KBM-7 (cell line): ENCODE data around the gene DDX10.
A peak's percentile ranks its signal among the peaks of the same experiment; 100 is the strongest.

Experiments
- DNase-seq: peaks from one replicate; pipeline ENCODE4 v3.0.0-alpha.2; 2015
- in situ Hi-C: fragments of 300-500 bp; cut with MboI; formaldehyde crosslinking; loops from 2 replicates; pipeline ENCODE4 v1.14.3; 2020; ENCODE audit warnings: low sequenced_read_pairs, low pct_unique_long_range_greater_than_20kb, mixed read lengths

DDX10 gene

DNA sequence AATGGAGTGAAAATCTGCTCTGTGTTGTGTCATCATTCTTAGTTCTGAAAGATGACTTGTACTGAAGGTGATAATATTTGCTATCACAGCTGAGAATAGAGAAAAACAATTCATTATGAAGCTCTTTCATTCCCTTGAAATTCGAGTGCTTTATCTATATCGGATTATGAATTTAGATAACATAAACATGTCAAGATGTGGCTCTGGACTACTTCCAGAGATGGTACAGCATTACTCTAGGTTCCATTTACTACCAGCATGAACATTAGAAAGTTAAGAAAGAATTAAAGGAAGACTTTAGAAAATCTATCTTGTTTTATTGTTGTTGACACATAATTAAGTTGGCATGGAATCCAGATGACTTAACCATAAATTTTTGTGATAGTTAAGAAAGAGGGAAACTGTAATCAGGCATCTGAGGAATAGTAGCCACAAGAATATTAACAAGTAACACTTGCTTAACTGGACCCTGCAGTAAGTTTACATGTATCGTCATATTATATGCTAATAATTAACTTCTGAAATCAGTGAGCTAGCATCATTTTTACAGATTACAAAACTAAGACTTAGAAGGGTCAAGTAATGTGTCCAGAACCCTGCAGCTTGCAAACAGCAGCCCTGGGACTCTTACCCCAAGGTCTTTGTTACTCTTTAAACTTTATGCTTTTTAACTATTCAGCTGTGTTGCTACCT lies 182.6 kb downstream of the DDX10 start:
- in situ Hi-C loops, result no loop called here
- DNase-seq, result no peak

DNA sequence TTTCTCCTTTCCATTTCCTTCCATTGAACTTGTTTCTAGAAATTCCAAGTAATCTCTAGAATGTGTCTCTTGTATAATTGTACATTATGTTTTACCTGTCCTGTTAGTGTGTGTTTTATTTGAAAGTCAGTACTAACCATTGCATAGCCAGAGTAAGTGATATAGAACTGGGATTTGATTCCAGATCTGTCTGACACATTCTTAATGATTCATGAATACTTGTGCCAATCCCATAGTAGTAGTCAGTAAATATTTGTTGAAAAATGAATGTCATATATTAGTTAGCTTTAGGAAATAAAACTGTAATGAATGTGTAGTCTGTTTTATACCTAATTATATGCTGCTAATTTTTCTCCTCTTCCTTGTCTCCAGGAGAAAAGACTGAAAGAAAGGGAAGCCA lies 186.9 kb downstream of the DDX10 start:
- DNase-seq, result no peak
- in situ Hi-C loops, result no loop called here

DNA sequence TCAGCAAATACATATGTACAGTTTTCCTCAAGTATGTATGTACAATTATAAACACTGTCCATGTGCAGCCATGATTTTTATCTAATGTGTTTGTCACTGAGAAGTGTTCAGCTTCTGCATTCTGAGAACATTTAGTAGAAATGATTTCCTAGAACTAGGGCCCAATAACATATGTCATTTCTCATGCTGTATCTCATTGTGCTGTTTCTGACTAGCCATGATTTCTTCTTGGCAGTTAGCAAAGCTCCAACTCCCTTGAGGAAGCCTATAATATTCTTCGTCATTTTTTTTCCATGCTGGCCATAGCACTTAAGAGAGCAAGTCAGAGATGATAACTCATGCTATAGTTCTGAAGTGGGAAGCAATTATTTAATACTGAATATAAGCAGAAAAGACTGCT lies 187.8 kb downstream of the DDX10 start:
- DNase-seq, result peak; percentile 14
- in situ Hi-C loops, result no loop called here

DNA sequence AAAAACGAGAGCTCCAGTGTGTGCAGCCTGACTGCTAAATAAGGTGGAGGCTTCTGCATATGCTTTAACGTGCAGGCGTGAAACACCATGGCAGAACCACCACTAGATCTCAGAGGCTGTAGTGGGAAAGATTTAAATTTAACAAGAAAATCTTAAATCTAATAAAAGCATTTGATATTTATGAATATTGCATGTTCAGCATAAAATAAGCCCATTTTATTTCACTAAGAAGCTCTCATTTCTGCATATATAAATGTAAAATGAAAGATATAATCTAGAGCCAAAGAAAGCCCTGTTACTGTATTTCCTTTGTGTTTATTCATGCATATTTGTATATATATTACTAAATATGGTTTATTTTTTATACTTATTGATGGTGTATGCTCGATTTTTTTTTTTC lies 188.3 kb downstream of the DDX10 start:
- in situ Hi-C loops, result no loop called here
- DNase-seq, result no peak

DNA sequence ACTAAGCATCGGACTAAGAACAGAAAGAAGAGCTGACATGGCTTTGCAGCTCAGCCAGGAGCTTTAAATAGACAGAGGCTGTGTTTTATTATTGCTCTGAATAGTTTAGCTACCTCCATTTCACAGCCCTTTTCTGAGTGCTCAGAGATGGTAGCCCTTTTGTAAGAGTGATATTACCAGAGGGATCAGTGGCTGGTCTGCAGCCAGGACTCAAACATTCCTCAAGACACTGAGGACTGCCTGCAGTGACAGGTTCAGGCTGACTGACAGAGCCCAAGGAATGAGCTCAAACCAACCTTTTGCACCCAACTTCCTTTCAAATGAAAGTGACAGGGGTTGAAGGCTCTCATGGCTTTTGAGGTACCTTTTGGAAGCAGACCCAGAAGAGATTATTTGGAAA lies 189.0 kb downstream of the DDX10 start:
- in situ Hi-C loops, result no loop called here
- no peak for DNase-seq

DNA sequence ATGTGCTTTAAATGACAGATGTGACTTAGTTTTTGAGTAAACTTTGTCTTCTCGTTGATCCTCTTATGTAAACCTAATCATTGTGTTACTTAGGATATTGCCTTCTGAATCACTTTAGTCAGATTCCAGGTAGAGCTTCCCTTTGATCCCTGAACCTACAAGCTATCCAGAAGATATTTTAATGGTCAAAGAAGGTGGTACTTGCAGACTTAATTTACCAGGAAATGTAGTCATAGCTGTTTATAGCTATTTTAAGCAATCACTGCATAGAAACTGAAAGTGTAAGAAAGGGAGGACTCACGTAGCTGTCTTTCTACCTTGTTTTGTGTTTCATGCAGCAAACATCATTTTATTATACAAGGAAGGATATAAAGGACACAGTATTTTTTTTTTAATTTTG lies 189.5 kb downstream of the DDX10 start:
- in situ Hi-C loops, result no loop called here
- no peak for DNase-seq

DNA sequence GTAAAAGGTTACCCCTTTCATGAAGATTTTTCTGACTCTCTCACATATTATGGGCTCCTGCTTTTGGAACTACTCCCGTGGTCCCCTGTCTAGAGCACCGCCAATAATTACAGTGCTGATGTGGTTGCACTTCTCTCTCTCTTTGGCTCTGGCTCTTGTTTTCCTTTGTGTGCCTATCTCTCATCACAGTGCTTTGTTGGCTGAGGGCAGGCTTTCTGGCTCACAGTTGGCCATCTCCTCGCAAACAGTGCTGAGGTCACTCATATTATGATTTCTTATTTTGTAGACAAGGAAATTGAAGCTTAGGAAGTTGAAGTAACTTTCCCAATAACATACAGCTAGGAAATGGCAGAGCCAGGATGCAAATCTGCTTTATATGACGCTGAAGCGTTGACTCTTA lies 192.5 kb downstream of the DDX10 start:
- no peak for DNase-seq
- in situ Hi-C loops, result no loop called here

DNA sequence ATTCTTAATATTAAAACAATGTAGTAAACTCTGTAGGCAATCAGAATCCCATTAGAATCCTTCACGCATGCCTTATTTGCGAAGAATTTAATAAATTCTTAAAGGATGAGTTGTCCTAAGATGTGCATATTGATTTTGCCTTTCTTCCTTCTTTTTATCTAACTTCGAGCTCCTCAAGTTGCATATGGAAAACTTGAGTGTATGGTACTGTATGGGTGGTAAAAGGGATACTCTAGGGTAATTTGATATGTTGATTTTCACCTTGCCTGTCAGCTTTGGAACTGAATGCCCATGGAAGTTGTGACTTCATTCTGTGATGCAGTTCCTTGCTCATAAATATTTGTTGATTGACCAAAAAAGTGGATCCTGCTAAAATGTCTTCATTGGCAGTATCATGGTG lies 193.8 kb downstream of the DDX10 start:
- in situ Hi-C loops, result no loop called here
- DNase-seq, result no peak

DNA sequence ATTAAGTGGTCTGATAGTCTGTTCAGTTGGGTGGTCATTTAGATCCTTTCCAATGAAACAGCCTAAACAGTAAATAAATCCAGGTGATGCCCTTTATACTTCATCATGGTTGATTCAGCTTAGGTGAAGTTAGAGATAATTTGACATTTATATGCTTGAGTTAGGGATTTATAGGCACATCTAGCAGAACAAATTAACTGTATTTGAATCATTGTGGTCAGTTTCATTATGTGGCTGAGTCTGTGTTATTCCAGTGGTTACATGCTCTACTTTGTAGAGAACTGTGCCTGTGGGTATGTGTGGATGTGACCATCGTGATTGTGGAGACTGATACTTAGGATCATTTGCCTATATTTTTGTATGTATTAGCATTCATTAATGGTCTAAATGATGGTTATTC lies 194.6 kb downstream of the DDX10 start:
- DNase-seq, result no peak
- in situ Hi-C loops, result no loop called here

DNA sequence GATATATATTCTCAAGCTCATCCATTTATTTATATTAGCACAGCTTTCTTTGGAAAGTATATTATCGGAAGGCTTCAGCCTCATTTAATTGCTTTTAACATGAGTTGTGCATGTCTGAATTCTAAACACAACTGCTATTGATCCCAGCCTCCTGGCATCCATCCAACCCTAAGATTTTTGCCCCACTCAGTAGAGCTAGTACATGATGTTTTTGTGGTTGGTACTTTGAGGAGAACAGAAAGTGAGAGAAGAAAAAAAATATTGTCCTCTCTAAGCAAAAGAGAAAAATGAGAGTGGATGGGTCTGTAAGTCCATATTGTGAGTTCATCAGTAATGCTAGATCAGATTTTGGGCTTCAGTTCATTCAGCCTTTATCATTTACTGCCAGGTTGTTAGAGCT lies 198.7 kb downstream of the DDX10 start:
- in situ Hi-C loops, result no loop called here
- DNase-seq, result no peak

DNA sequence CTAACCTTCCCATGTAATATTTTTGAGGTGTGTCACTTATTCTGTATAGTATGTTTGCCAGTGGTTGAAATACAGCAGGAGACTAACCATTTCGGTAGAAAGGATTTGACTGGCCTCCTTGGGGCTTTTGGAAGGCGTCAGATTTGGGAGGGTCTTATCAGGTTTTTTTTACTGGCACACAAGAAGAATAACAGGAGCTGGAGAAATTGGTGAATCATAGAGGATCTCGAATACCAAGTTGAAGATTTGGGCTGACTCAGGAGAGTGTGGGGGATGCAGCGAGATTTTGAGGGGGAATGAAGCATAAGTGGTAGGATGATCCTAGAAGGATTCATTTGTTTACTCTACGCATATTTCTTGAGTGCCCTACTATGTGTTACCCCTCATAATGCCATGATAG lies 200.5 kb downstream of the DDX10 start:
- in situ Hi-C loops, result no loop called here
- DNase-seq, result no peak

DNA sequence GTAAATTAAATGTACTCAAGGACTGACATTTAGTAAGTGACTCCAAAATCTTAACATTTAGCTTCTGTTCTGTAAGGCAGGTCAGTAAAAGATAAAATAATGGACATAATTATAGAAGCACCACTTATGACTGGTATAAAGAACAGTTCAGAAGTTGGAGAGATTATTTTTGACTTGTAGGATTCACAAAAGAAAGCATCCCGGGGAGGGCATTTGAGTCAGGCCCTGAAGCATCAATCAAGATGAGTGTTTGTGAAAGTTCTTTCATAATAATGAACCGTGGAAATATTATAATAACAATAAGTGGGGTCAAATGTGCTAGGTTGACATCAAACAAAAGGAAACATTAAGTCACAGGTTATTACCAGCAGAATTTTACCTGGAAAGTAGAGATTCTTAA lies 201.9 kb downstream of the DDX10 start:
- DNase-seq, result no peak
- in situ Hi-C loops, result no loop called here

DNA sequence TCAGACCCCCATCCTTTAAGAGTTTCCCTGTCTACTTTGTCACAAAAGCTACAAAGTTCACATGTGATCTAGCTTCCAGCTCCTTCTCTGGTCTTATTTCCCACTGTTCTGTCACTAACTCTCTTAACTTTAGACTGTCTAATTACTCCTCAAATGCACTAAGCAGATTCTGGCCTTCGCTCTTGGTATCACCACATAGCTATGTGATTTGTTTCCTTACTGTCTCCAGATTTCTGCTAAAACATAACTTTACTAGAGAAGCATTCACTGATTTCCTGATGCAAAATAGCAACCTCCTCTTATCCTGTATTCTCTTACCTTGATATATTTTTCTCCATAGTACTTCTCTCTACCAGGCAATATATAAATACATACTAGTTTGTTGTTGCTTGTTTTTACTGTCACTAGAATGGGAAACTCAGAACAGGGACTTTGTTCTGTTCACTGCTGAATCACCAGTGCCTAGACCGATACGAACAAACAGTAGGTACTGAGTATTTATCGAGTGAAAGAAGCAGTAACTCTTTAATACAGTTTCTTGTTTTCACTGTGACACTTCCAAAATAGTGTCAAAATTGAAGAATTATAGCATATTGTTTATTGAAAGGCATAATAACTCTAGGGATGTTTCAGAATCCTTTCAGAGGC lies 205.6 kb downstream of the DDX10 start:
- in situ Hi-C loops, result no loop called here

DNA sequence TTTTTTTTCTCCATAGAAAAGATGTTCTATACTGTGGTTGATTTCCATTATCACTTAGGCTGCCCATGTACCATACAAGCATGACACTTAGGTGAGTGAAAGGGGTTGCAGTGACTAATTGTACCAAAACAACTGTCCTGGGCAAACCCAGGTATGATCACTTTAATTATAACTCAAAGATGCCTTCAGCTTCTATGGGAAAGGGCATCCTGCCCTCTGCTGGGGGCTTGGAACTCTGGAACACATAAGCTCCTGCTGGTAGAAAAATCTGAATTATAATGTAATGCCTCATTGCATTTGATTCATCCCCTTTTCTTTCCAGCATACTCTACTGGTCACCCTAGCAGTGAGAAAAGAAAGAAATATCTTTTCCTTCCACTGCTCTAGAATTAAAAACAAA lies 206.3 kb downstream of the DDX10 start:
- in situ Hi-C loops, result no loop called here
- DNase-seq, result no peak

More for the DNA sequence above, 205.6 kb downstream of the DDX10 start:
- no peak for DNase-seq

DNA sequence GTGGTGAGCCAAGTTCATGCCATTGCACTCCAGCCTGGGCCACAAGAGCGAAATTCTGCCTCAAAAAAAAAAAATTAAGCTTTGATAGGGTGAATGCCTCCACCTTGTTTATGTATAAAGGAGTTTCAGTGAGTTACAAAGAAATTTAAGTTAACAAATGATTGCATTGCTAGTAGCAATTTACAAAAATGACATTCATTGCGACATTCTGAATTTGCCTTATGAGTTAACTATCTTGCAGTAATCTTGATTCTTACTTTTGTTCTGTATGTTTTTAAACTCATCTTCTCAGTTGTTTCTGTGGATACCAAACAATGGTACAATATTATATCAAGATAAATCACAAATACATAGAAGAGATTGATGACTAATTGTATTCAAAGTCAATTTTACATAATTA lies 207.0 kb downstream of the DDX10 start:
- in situ Hi-C loops, result no loop called here

DNA sequence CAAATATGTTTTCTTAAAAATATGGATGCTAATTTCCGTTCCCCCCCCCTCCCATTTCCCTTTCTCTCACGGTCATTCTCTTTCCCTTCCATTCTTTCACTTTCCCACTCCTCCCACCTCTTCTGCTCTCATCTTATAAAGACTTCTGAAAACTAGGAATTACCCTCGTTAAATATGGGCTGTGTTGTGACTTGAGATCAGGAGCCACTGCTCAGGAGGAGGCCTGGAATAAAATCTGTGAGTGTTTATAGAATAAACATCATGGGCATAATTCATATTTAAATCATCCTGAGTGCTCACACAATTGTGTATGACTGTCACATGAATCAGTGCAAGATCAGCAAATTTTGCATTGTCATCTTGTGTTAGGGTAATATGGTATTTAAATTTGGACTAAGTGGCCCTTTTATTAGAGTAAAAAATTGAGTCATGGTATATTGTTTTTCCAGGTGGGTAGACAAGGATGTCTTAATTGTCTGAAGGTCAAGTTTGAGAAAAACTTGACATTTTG lies 208.0 kb downstream of the DDX10 start:
- in situ Hi-C loops, result no loop called here
- no peak for DNase-seq

More for the DNA sequence above, 207.0 kb downstream of the DDX10 start:
- DNase-seq, result no peak

DNA sequence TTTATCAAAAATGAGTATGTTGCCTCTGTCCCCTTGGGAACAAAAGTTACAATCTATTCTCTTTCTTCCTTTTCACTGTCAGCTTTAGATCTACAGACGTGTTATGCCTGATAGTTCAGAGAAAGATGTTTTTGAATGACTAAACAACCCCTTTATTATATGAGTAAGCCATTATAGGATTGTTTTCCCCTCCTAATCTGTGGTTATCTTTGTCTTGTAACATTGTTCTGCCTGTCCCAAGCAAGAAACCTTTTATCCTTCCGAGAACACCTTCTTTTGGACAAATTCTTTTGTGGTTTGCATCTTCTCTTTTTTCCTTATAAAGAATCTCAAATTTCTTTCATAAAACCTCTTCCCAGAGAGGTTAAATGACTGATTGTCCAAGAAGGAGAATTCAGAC lies 208.4 kb downstream of the DDX10 start:
- DNase-seq, result no peak
- in situ Hi-C loops, result no loop called here

DNA sequence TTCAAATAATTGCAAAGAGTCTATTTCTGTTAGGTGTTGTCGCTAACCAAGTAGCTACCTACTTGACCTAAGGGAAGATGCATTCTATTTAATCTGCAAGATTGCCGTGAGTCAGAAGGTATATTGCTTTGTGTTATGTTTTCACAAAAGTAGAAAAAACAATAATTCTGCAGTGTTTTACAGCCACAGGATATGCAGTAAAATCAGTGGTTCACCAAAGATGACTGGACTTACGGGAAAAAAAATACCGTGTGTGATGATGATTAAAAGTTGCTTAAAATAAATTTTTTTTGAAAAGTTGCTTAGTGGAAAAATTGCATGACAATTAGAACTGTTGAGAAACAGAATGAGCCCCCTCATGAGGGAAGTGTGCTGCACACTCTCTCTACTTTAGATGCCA lies 209.1 kb downstream of the DDX10 start:
- DNase-seq, result no peak
- in situ Hi-C loops, result no loop called here

DNA sequence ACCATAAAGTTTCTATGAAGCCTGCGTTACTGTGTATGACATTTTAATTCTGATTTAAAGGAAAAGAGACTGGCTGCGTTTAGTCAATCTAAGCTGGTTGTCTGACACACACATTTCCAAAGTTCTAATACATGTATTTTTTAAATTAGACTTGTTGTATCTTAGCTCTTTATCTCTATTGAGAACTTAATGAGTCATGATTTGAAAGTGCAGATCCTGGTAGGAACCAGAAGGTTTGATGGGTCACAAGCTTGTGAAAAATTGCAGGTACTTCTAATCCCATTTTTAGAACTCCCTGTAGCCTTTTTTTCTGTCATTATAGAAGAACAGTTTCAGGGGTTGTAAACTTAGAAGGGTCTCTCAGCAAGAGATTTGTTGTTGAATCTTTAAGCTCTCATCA lies 210.3 kb downstream of the DDX10 start:
- no peak for DNase-seq
- in situ Hi-C loops, result no loop called here

DNA sequence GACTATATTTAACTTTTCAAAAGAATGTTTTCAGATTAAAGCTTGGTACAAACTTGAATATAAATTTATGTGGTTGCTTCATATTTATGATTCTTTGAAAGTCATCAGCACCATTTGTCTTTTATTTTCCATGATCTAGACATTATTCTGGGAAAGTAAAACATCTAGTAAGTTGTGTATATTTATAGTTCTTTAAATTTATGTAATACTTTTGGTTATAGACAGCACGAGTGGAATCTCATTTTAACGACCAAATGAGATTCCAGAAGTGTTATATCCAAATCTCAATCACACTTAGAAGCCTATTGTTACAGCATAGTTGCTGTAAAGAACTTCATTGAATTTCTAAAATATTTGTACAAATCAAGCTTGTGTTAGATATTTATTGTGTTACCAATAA lies 212.3 kb downstream of the DDX10 start:
- in situ Hi-C loops, result no loop called here
- no peak for DNase-seq

DNA sequence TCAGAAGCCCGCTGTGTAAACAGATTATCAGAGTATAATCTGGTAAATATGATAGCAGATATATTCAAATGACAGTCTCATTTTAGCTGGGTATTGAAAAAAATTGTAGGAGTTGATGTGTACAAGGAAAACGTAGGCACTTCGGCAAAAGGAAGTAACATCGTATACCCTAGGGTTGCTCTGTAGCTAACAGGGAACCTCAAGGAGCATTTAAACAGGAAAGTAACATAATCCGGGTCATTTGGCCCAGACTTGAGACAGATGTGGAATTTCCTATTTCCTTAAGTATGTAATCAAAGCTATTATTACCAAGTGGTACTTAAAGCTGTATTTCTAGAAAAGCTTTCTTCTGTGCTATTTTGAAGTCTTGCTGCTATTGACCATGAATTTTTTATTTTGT lies 215.6 kb downstream of the DDX10 start:
- in situ Hi-C loops, result no loop called here
- no peak for DNase-seq
